ENCODE data around the gene ZNF594.
"Not testable (repeated sequence)": the region's sequence is repeated elsewhere in the genome, so short reads cannot be mapped to it uniquely, and the experiment has no call there.

Gene ZNF594

DNA sequence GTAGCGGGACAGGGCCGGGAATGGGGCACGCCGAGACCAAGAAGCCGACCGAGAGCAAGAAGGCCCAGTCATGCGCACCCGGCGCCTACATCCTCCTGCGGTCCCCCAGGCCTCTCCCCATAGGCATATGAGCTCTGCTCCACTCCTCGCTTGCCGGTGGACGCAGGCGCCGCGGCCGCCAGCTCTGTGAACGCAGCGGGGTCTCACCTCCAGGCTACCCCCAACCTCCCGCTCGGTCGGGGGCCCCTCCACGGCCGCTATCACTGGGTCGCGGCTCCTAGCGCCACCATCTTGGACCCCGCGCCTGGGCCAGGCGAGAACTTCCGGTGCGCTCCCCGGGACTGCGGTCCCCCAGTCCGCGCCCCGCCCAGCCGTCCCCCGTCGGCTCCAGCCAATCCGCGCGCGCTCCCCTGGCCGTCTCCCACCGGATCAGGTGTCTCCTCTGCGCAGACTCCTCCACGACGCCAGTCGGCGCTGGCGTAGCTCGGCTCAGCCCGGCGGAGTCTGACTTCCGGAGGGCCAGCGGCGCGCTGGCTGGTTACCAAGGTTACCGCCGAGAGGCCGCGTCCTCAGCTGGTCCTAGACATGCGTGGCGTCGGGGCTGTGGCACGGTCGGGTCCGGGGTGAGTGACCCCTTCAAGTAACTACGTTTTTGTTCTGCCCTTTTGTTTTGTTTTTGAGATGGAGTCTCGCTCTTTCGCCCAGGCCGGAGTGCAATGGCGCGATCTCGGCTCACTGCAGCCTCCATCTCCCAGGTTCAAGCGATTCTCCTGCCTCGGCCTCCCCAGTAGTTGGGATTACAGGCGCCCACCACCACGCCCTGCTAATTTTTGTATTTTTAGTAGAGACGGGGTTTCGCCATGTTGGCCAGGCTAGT is at the start of gene ZNF594:
Gene ZNF594 (minus strand): TSS at position 328 of the 877 bp plus-strand sequence. CDS start 7,612 bp downstream, outside the sequence.
- TF ChIP-seq, protein P1, sequence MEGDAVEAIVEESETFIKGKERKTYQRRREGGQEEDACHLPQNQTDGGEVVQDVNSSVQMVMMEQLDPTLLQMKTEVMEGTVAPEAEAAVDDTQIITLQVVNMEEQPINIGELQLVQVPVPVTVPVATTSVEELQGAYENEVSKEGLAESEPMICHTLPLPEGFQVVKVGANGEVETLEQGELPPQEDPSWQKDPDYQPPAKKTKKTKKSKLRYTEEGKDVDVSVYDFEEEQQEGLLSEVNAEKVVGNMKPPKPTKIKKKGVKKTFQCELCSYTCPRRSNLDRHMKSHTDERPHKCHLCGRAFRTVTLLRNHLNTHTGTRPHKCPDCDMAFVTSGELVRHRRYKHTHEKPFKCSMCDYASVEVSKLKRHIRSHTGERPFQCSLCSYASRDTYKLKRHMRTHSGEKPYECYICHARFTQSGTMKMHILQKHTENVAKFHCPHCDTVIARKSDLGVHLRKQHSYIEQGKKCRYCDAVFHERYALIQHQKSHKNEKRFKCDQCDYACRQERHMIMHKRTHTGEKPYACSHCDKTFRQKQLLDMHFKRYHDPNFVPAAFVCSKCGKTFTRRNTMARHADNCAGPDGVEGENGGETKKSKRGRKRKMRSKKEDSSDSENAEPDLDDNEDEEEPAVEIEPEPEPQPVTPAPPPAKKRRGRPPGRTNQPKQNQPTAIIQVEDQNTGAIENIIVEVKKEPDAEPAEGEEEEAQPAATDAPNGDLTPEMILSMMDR (IDR thresholded peaks at IDR 0.05; ENCODE audit: low read depth, low read length) = peak; percentile 66
- H3K4me3 ChIP-seq (ENCODE audit: low read depth, low read length) = peak within 1 kb of the TSS; percentile 84

DNA sequence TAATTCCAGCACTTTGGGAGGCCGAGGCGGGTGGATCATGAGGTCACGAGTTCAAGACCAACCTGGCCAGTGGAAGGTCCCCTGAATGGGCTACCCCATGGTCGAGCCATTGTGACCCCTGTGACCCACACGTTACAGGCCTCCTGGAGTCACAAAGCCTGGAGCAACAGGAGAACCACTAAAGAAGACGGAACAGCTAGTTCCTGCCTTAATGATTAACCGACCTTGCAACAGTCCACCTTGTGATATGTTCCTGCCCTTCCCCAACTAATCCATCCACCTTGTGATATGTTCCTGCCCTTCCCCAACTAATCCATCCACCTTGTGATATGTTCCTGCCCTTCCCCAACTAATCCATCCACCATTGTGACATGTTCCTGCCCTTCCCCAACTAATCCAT is 48.1 kb upstream of the ZNF594 start:
- H3K4me3 ChIP-seq (ENCODE audit: low read depth, low read length) = not testable (repeated sequence)

DNA sequence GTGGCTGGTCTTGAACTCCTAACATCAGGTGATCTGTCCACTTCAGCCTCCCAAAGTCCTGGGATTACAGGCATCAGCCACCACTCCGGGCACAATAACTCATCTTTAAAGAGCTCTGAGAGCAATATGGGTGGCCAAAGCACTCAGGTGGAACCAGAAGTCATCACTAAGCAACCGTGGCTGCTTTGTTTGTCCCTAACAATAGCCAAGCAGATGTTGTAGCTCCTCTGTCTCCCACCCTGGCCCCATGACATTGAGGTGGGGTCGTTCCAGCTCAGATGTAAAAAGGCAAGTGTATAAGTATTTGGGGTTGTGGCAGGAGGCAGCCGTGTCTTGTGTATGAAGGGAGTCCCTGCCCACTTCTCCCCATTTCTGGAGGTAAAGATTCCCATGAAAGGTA is 46.7 kb upstream of the ZNF594 start:
- no peak overlapping the region for H3K4me3 ChIP-seq (ENCODE audit: low read depth, low read length)
- TF ChIP-seq, protein P1 (IDR thresholded peaks at IDR 0.05; ENCODE audit: low read depth, low read length) = no peak

DNA sequence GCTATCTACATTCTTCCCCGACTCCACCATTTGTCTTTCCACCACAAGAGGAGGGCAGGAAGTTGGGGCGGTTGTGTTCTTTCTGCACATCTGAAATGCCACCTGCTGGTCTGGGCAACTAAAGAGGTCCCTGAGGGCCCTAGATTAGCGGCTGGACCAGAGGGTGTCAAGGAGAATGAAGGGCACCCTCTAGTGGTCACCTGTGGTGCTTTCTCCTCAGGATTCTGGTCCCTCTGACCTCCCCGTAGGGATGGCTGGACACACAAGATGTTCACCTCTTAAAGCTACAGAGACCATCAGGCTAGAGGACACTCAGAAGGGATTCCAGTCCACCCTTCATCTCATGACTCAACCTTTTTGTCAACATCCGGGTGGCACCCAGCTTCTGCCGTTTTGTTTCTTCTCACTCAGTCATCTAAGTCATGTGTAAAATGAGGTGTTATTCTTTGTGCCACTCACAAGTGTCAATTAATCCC is 45.9 kb upstream of the ZNF594 start:
- no peak overlapping the region for H3K4me3 ChIP-seq (ENCODE audit: low read depth, low read length)
- TF ChIP-seq, protein P1 (IDR thresholded peaks at IDR 0.05; ENCODE audit: low read depth, low read length) = peak; percentile 53

DNA sequence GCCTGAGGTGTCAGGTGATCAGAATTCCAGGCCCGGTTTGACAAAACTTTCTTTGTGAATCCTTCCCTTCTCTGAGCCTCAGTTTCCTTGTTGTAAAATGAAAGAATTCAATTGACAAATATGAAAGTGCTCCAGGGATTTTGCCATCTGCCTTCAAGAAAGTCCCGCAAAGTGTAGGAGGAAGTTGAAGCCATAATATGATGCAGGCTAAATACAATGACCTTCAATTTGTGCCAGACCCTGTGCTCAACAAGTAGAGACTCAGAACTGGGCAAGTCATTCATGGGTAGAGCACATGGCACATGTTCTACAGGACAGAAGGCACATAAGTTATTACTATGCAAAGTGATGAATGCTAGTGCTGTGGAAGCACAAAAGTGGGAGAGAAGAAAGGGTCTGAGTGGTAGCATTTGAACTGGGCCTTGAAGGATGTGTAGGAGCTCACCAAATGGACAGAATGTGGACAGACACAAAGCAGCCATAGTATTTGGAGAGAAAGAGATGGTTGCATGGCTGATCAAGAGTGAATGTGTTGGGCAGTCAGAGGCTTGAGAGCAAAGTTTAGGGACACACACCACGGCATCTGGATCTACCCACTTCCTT is 45.4 kb upstream of the ZNF594 start:
- TF ChIP-seq, protein P1 (IDR thresholded peaks at IDR 0.05; ENCODE audit: low read depth, low read length) = no peak
- H3K4me3 ChIP-seq (ENCODE audit: low read depth, low read length) = no peak overlapping the region

DNA sequence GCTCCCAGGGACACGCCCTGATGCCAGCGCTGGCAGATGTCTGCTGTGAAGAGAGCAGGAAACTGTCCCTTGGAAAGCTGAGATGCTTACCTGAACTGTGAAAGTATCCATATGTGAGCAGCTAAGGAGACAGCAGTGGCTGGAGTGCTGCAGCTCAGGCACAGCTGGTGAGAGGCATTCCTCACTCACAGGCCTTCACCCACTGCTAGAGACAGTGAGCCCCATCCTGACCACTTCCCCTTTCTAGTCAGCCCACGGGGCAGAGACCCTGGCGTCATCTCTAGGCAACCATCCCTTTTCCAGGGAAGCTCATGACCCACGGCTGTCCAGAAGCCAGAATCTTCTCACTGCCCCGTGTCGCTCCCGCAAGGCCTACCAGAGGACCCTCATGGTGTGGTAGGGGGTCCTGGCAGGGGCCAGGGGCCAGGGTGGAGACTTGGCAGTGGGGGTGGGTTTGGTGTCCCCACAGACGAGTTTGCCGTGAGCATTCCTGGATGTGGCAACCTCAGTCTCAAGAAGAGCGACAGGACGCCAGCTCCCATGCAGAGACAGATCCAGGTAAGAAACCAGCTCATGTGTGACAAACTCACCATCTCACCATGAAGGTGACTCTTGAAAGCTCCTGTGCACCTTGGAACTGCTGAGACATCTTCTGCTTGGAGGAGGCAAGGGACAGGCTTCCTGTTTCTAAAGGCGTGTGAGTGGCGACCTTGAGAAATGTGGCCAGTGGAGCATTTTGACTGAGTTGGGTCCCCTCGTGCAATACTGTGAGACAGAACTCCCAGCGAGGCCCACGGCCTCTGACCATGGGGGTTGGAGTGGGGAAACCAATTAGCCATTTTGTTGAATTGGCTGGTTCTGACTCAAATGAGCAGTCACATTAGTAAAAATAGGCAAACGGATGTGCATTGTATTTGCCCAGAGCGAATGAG is 43.2 kb upstream of the ZNF594 start, which contains the start of gene SCIMP:
Gene SCIMP (minus strand): TSS at position 216 of the 932 bp plus-strand sequence. CDS start 105 bp downstream, at position 111.
- H3K4me3 ChIP-seq (ENCODE audit: low read depth, low read length) = no peak within 1 kb of the TSS
- TF ChIP-seq, protein P1 (IDR thresholded peaks at IDR 0.05; ENCODE audit: low read depth, low read length) = no peak

DNA sequence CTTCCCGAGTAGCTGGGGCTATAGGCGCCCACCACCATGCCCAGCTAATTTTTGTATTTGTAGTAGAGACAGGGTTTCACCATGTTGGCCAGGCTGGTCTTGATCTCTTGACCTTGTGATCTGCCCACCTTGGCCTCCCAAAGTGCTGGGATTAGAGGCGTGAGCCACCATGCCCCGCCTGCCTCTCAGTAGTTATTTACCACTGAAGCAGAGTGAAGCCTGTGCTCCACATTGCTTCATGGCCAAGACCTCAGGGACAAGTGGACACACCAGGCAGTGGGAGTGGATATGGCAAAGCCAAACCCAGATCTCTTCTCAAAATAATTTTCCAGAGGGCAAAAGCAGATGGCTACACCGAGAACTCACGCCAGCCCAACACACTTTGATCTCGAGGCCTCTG is 41.8 kb upstream of the ZNF594 start:
- H3K4me3 ChIP-seq (ENCODE audit: low read depth, low read length) = not testable (repeated sequence)
